ENCODE data around the gene CD207. TPM values are rescaled to one million over a fixed set of nuclear protein-coding genes. Genes with fewer than 3 reads are reported as not detected.

The CD207 gene
- total and polyA plus RNA-seq, 2 of the 8 experiments (the other 6 are each of a cell fraction or from before 2014, with no cell fraction given) = not detected

GRCh38 chr2:70831861-70832260 is 3.8 kb downstream of the CD207 start:
- Histone ChIP-seq H3K23me2 (ENCODE audit: low read depth, low read length) (no peaks in the 10 kb centered on the region), H4K20me1 (replicated peaks in 1 of 2; ENCODE audit: control insufficient read depth in 1 of 2, insufficient read depth in 2 of 2, low read length in 2 of 2) (no peaks in the 10 kb centered on the region), H3K18ac (ENCODE audit: extremely low read depth, low read length) (no peak overlapping the region), H3K27me3 (replicated peaks in 1 of 4; ENCODE audit: control insufficient read depth in 3 of 4, extremely low read depth in 1 of 4, insufficient read depth in 3 of 4, low read length in 3 of 4) (peaks cover 0 to 2% (median under 1%) of the 10 kb centered on the region in 4 experiments; a peak in 2 of 7 replicates), H3K56ac (replicated peaks; ENCODE audit: insufficient read length, low read depth, low read length) (no peak overlapping the region), H3K36me3 (ENCODE audit: control insufficient read depth in 2 of 4, insufficient read depth in 4 of 4, low read length in 3 of 4) (no peaks in the 10 kb centered on the region), H4K5ac (ENCODE audit: insufficient read length, low read depth, low read length) (no peak overlapping the region), H3K4ac (replicated peaks; ENCODE audit: insufficient read length, low read depth, low read length) (no peak overlapping the region), H3K4me3 (ENCODE audit: extremely low read depth in 1 of 4, insufficient read depth in 2 of 4, low read depth in 3 of 4, low read length in 4 of 4) (no peak overlapping the region), H4K91ac (replicated peaks; ENCODE audit: insufficient read length, low read length) (no peak overlapping the region), H2BK5ac (ENCODE audit: low read depth, low read length) (no peak overlapping the region), H2BK20ac (ENCODE audit: low read length) (no peak overlapping the region), H3K9me3 (ENCODE audit: insufficient read depth in 2 of 2, low read depth in 1 of 2, low read length in 1 of 2) (no peaks in the 10 kb centered on the region), H3K9ac (replicated peaks in 1 of 4; ENCODE audit: extremely low read depth in 1 of 4, low read depth in 3 of 4, low read length in 3 of 4) (no peak overlapping the region), H2AK5ac (ENCODE audit: low read depth, low read length) (no peak overlapping the region), H2BK120ac (replicated peaks; ENCODE audit: low read depth, low read length) (no peak overlapping the region), H2BK12ac (ENCODE audit: low read depth, low read length) (no peak overlapping the region), H3K4me1 (replicated peaks in 1 of 4; ENCODE audit: control insufficient read depth in 3 of 4, insufficient read depth in 4 of 4, low read length in 3 of 4) (peaks cover 0 to 5% (median 2%) of the 10 kb centered on the region in 4 experiments; a peak in 4 of 7 replicates), H3K23ac (ENCODE audit: insufficient read length) (no peak overlapping the region), H2BK15ac (ENCODE audit: low read length) (no peak overlapping the region), H3K4me2 (ENCODE audit: insufficient read depth in 1 of 2, low read depth in 2 of 2, low read length in 2 of 2) (no peak overlapping the region), H4K8ac (ENCODE audit: extremely low read depth, insufficient read depth, low read length) (no peak overlapping the region), H2AFZ (ENCODE audit: low read length) (no peak overlapping the region), H3K79me2 (ENCODE audit: control insufficient read depth in 1 of 2, insufficient read depth in 2 of 2, low read length in 2 of 2) (no peaks in the 10 kb centered on the region), H3K27ac (ENCODE audit: low read depth, low read length) (no peak overlapping the region), H3K14ac (ENCODE audit: insufficient read length) (no peak overlapping the region), H3K79me1 (ENCODE audit: low read depth, low read length) (no peaks in the 10 kb centered on the region)
- ChIA-PET CTCF (ENCODE audit: partially characterized antibody) (interaction anchor here (0.8 to 1.2 kb wide), 4 partner anchors 32 to 124 kb away, joined by 3 read pairs; no protein-coding TSS in a partner anchor), POLR2A (ENCODE audit: partially characterized antibody) (no interaction called here)
- no peak for FAIRE-seq
- 90% methylated on average over 6 of the region's 6 CpGs; no CpG with 5 or more reads in 1 of the 2 experiments for WGBS, 2 experiments (ENCODE audit: extremely low coverage in 1 of 2, insufficient coverage in 1 of 2, insufficient read length in 1 of 2, insufficient replicate concordance in 2 of 2, low coverage in 1 of 2, low lambda C conversion rate in 2 of 2, missing lambda C conversion rate in 1 of 2)
- DNase-seq (ENCODE audit: low read depth in 1 of 2, low spot score in 2 of 2) = peak in 1 of 2 experiments; percentile 35
- TF ChIP-seq JUN (IDR thresholded peaks at IDR 0.05; ENCODE audit: low read depth, low read length) = no peak
- TF ChIP-seq RNF2 (IDR thresholded peaks at IDR 0.05; ENCODE audit: borderline replicate concordance, low read depth, low read length, missing control alignments, poor library complexity, severe bottlenecking) = no peak
- TF ChIP-seq GTF2F1 (IDR thresholded peaks at IDR 0.05; ENCODE audit: borderline replicate concordance, low read depth, low read length) = no peak
- no peak for TF ChIP-seq RXRA (IDR thresholded peaks at IDR 0.05; ENCODE audit: insufficient read depth, low read depth, low read length)
- TF ChIP-seq SP2 (IDR thresholded peaks at IDR 0.05; ENCODE audit: low read length) = no peak
- TF ChIP-seq, protein P1, sequence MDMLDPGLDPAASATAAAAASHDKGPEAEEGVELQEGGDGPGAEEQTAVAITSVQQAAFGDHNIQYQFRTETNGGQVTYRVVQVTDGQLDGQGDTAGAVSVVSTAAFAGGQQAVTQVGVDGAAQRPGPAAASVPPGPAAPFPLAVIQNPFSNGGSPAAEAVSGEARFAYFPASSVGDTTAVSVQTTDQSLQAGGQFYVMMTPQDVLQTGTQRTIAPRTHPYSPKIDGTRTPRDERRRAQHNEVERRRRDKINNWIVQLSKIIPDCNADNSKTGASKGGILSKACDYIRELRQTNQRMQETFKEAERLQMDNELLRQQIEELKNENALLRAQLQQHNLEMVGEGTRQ (IDR thresholded peaks at IDR 0.05; ENCODE audit: low read length) = no peak
- TF ChIP-seq POU5F1 (IDR thresholded peaks at IDR 0.05; ENCODE audit: low read depth, low read length) = no peak
- TF ChIP-seq, protein P2, sequence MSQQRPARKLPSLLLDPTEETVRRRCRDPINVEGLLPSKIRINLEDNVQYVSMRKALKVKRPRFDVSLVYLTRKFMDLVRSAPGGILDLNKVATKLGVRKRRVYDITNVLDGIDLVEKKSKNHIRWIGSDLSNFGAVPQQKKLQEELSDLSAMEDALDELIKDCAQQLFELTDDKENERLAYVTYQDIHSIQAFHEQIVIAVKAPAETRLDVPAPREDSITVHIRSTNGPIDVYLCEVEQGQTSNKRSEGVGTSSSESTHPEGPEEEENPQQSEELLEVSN (IDR thresholded peaks at IDR 0.05) = no peak
- no peak for TF ChIP-seq RBBP5 (IDR thresholded peaks at IDR 0.05; ENCODE audit: borderline replicate concordance, low read depth, low read length)
- TF ChIP-seq, protein P3, sequence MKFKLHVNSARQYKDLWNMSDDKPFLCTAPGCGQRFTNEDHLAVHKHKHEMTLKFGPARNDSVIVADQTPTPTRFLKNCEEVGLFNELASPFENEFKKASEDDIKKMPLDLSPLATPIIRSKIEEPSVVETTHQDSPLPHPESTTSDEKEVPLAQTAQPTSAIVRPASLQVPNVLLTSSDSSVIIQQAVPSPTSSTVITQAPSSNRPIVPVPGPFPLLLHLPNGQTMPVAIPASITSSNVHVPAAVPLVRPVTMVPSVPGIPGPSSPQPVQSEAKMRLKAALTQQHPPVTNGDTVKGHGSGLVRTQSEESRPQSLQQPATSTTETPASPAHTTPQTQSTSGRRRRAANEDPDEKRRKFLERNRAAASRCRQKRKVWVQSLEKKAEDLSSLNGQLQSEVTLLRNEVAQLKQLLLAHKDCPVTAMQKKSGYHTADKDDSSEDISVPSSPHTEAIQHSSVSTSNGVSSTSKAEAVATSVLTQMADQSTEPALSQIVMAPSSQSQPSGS (IDR thresholded peaks at IDR 0.05; ENCODE audit: low read length) = no peak

Measured in H1 (cell line).